Thyroid gland (tissue), 4 donors: ENCODE measurements around the gene NMUR2.

Experiments
- POLR2A ChIP-seq, 2 donors: fragments of 450-650 bp; IDR thresholded peaks; one replicate each; pipeline ENCODE4 v1.6.1; 2017; ENCODE audit warnings: antibody characterized with exemption in 2 of 2, mild to moderate bottlenecking in 2 of 2, moderate library complexity in 1 of 2
- TF ChIP-seq, protein P1 (sequence below), 6 experiments: fragments of 200-600 bp in 3 of 6; fragments of 450-650 bp in 3 of 6; sonication (generic) in 3 of 6; IDR thresholded peaks; one replicate each; pipeline ENCODE4 v1.5.1; 2016 to 2019; ENCODE audit warnings: antibody characterized with exemption in 6 of 6, mild to moderate bottlenecking in 2 of 6, inconsistent platforms in 1 of 6, moderate library complexity in 1 of 6

GRCh38 chr5:152374711-152375275, 30.3 kb downstream of the NMUR2 start:
- no peak for TF ChIP-seq POLR2A (IDR thresholded peaks at IDR 0.05)
- TF ChIP-seq, protein P1, sequence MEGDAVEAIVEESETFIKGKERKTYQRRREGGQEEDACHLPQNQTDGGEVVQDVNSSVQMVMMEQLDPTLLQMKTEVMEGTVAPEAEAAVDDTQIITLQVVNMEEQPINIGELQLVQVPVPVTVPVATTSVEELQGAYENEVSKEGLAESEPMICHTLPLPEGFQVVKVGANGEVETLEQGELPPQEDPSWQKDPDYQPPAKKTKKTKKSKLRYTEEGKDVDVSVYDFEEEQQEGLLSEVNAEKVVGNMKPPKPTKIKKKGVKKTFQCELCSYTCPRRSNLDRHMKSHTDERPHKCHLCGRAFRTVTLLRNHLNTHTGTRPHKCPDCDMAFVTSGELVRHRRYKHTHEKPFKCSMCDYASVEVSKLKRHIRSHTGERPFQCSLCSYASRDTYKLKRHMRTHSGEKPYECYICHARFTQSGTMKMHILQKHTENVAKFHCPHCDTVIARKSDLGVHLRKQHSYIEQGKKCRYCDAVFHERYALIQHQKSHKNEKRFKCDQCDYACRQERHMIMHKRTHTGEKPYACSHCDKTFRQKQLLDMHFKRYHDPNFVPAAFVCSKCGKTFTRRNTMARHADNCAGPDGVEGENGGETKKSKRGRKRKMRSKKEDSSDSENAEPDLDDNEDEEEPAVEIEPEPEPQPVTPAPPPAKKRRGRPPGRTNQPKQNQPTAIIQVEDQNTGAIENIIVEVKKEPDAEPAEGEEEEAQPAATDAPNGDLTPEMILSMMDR (IDR thresholded peaks at IDR 0.05): no peak
